T-helper 17 cell (primary cell): ENCODE data around the gene AFF2. TPM values are rescaled to one million over a fixed set of nuclear protein-coding genes. Genes with fewer than 3 reads are reported as not detected.

Experiments
- ATAC-seq: fragments of 150-1000 bp; cut with Tn5 transposase; 2 replicates; pipeline ENCODE4 v1.10.0; 2021; ENCODE audit warnings: mild to moderate bottlenecking, moderate library complexity
- DNase-seq, 3 donors: peaks; one replicate each; pipeline versions ENCODE4 v3.0.0 to v3.0.0-alpha.2; 2020 to 2021
- H3K9me3 ChIP-seq: one replicate; pipeline ENCODE4 v1.7.0; 2013; ENCODE audit warnings: low read length, mild to moderate bottlenecking; ENCODE audit not compliant: control insufficient read depth, poor library complexity, severe bottlenecking
- H3K27ac Mint-ChIP-seq: one replicate; pipeline ENCODE4 v1.8.0; 2022; ENCODE audit warnings: mild to moderate bottlenecking, moderate library complexity, mixed read lengths
- H3K27me3 Mint-ChIP-seq: one replicate; pipeline ENCODE4 v1.8.0; 2022; ENCODE audit warnings: mixed read lengths
- H3K36me3 Mint-ChIP-seq: one replicate; pipeline ENCODE4 v1.8.0; 2022; ENCODE audit warnings: low read depth, mixed read lengths
- H3K4me1 Mint-ChIP-seq: one replicate; pipeline ENCODE4 v1.8.0; 2022; ENCODE audit warnings: mild to moderate bottlenecking, mixed read lengths
- H3K4me3 Mint-ChIP-seq: one replicate; pipeline ENCODE4 v1.8.0; 2022; ENCODE audit warnings: mild to moderate bottlenecking, moderate library complexity, mixed read lengths
- total RNA-seq, 4 donors: library from RNA in 2 of 4; stranded (reverse) in 2 of 4; gene quantifications; one replicate each; pipeline ENCODE4 v1.2.3 and lab custom pipeline; 2022 to 2026

The AFF2 gene
- total RNA-seq (under 1 TPM; 0.31 to 0.90 TPM), total RNA-seq (lab: John Stamatoyannopoulos, UW) (0.35 to 1.4 reads per million in 2 donors)

DNA sequence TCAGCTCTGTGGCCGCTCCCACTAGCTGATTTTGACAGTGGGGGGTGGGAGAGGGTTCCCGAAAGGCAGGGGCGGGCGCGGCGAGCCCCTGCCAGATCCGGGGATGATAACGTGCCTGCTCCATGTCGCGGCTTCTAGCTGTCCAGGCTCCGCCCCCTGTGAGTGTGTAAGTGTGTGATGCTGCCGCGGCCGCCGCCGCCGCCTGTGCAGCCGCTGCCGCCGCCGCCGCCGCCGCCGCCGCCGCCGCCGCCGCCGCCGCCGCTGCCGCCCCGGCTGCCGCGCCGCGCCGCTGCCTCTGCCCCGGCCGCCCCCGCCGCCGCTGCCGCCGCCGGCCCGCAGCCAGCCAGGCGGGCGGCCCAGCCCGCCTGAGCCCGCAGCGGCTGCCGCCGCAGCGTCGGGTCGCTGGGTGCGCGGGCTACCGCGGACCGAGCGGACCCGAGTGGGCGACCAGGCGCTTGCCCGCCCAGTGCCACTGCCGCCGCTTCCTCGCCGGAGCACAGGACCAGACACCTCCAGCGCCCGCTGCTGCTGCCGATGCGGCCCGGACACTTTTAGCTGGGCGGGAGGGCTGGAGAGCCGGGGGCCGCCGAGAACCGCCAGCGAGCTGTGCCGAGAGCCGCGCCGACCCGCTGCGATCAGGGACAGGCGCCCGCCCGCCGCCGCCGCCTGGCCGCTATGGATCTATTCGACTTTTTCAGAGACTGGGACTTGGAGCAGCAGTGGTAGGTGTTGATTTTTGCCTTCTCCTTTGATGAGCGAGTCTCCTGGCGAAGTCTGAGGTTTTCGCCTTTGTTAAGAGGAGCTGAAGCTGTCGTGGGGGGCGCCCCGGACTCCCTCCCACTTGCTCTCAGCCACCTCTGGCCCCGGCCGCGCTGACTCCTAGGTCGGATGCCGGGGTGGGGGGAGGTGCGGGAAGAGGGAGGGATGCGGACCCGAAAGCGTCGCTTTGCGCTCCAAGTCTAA lies at the start of gene AFF2:
Gene AFF2, plus strand, starts transcription at position 195 of the 963 bp plus-strand sequence. Its CDS starts 481 bp downstream, at position 676.
- Mint-ChIP-seq H3K4me3 (peak within 1 kb of the TSS; percentile 84), H3K27ac (no peak within 1 kb of the TSS), H3K36me3 (no peaks in the 10 kb centered on the region), H3K27me3 (no peaks in the 10 kb centered on the region), H3K4me1 (no peaks in the 10 kb centered on the region)
- ATAC-seq (peak; percentile 78), DNase-seq (peak in 2 of 3 donors; percentile 4 to 13)
- H3K9me3 ChIP-seq: no peaks in the 10 kb centered on the region

DNA sequence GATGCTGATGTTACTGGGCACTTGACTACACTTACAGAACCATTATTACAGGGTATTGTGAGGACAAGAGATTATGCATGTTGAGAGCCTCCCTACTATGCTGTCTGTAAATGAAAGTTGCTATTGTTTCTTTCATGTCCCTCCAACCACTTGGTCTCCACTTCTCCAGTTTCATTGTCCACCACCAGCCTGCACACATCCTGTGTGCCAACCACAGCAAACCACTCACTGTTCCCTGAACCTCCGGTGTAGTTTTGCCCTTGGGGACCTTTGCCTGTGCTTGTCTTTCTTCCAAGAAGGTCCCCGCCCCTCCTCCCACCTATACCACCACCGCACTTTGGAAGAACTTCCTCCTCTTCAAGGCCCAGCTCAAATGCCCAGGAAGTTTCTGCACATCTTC lies 43.1 kb upstream of the AFF2 start:
- no peak overlapping the region for H3K27ac Mint-ChIP-seq
- no peaks in the 10 kb centered on the region for H3K9me3 ChIP-seq
- no peak for DNase-seq
- no peaks in the 10 kb centered on the region for H3K36me3 Mint-ChIP-seq
- no peaks in the 10 kb centered on the region for H3K27me3 Mint-ChIP-seq
- H3K4me3 Mint-ChIP-seq: no peak overlapping the region
- no peaks in the 10 kb centered on the region for H3K4me1 Mint-ChIP-seq
- ATAC-seq: no peak

DNA sequence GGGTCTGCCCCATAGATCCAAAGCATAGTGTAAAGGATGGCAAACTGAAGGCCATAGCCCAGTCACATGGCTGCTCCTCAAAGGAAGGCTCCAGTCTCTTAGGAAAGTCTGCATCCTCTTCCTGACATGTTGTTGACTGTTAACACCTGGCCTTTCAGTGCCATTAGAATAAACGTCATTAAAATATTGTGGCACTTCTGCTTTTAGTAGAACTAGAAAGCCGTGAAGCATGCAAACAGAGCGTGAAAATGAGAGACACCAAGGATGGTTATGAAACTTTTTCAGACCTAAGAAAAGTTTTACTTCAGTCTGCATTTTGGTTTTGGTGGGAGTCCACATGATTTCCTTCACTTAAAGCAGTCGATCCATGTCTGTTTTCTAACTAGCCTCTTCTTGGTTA lies 41.1 kb upstream of the AFF2 start:
- no peak overlapping the region for H3K4me3 Mint-ChIP-seq
- no peak for DNase-seq
- peak; percentile 25 for ATAC-seq
- H3K4me1 Mint-ChIP-seq: no peaks in the 10 kb centered on the region
- H3K36me3 Mint-ChIP-seq: no peaks in the 10 kb centered on the region
- no peak overlapping the region for H3K27ac Mint-ChIP-seq
- no peaks in the 10 kb centered on the region for H3K27me3 Mint-ChIP-seq
- H3K9me3 ChIP-seq: no peaks in the 10 kb centered on the region

GRCh38 chrX:148466292-148466691 lies 34.1 kb upstream of the AFF2 start:
- H3K9me3 ChIP-seq: no peaks in the 10 kb centered on the region
- Mint-ChIP-seq H3K4me3 (no peak overlapping the region), H3K36me3 (peaks cover 4% of the 10 kb centered on the region), H3K27ac (no peak overlapping the region), H3K27me3 (no peaks in the 10 kb centered on the region), H3K4me1 (no peaks in the 10 kb centered on the region)
- DNase-seq: no peak
- no peak for ATAC-seq

- H3K27me3 Mint-ChIP-seq: no peaks in the 10 kb centered on the region
- no peak overlapping the region for H3K4me3 Mint-ChIP-seq
- no peak overlapping the region for H3K27ac Mint-ChIP-seq
- DNase-seq: no peak
- no peaks in the 10 kb centered on the region for H3K9me3 ChIP-seq
- peaks cover 5% of the 10 kb centered on the region for H3K36me3 Mint-ChIP-seq
- ATAC-seq: no peak
- peaks cover 2% of the 10 kb centered on the region for H3K4me1 Mint-ChIP-seq
Observed at GRCh38 chrX:148470324-148470723, 30.1 kb upstream of the AFF2 start.

GRCh38 chrX:148474030-148474429 lies 26.4 kb upstream of the AFF2 start:
- H3K36me3 Mint-ChIP-seq: peaks cover 2% of the 10 kb centered on the region
- H3K27me3 Mint-ChIP-seq: no peaks in the 10 kb centered on the region
- H3K9me3 ChIP-seq: no peaks in the 10 kb centered on the region
- H3K4me3 Mint-ChIP-seq: no peak overlapping the region
- no peak for ATAC-seq
- DNase-seq: no peak
- peaks cover 2% of the 10 kb centered on the region for H3K4me1 Mint-ChIP-seq
- no peak overlapping the region for H3K27ac Mint-ChIP-seq

GRCh38 chrX:148492057-148492456 lies 8.4 kb upstream of the AFF2 start:
- ATAC-seq (no peak), DNase-seq (no peak)
- H3K9me3 ChIP-seq: no peaks in the 10 kb centered on the region
- Mint-ChIP-seq H3K36me3 (no peaks in the 10 kb centered on the region), H3K27me3 (no peaks in the 10 kb centered on the region), H3K4me1 (no peaks in the 10 kb centered on the region), H3K27ac (no peak overlapping the region), H3K4me3 (no peak overlapping the region)

- no peaks in the 10 kb centered on the region for H3K36me3 Mint-ChIP-seq
- no peak for ATAC-seq
- no peaks in the 10 kb centered on the region for H3K9me3 ChIP-seq
- no peak overlapping the region for H3K27ac Mint-ChIP-seq
- no peak overlapping the region for H3K4me3 Mint-ChIP-seq
- no peaks in the 10 kb centered on the region for H3K27me3 Mint-ChIP-seq
- DNase-seq: no peak
- no peaks in the 10 kb centered on the region for H3K4me1 Mint-ChIP-seq
Observed at GRCh38 chrX:148495176-148495575, 5.2 kb upstream of the AFF2 start.

DNA sequence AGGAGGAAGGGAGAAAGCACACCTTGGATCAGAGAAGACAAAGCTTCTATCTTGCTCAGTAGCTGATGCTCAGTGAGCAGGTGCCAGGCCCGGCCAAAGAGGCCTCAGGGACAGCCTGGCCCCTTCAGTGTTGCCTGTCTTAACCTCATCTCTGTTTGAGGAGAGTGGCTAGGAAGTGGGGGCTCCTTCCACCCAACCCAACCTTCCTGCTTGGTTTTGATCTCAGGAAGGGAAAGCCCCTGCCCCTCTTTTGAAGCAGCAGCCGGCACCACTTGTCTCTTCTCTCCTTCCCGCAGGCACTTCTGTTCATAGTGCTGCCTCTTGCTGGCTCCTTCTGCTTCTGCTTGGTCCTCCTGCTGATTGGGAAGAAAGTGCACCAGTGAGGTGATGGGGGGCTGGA lies 2.4 kb upstream of the AFF2 start:
- Mint-ChIP-seq H3K4me1 (no peaks in the 10 kb centered on the region), H3K36me3 (no peaks in the 10 kb centered on the region), H3K27ac (no peak overlapping the region), H3K4me3 (no peak overlapping the region), H3K27me3 (no peaks in the 10 kb centered on the region)
- DNase-seq: no peak
- ATAC-seq: peak; percentile 46
- H3K9me3 ChIP-seq: no peaks in the 10 kb centered on the region

DNA sequence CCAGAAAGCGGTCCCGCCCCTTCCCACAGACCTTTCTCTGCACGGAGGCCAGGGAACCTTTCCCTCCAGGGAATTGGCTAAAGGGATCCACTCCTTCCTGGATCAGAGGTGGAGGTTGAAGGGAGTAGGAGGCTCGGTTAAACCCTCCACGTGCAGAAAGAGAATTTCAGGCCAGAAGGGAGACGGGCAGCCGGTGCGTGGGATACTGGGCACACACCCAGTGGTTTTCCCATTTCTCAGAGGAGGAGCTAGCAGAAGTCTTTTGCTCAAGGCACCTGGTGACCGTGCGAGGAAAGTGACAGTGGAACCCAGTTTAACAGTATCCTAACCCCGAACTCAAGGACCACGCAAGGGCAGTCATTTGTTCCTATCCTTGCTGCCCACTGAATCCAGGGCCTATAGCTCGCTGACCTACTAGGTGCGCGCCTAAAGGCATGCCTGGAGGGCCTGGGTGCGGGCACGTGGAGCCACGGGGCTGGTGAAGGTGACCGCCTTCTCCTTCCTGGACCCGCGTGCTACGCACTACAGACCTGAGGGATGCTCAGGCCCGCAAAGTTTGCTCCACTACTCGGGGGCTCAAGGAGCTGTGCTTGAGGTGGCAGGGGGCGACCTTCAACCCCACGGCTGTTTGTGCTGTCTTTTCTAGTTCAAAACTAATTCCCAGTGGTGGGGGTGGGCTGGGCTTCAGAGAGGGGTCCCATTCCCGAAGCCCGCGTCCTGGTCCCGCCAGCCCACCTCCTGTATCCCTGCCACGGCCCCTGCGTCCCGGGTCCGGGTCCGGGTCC lies 587 bp upstream of the AFF2 start:
- no peaks in the 10 kb centered on the region for H3K27me3 Mint-ChIP-seq
- peak overlapping the region; percentile 43 for H3K4me3 Mint-ChIP-seq

DNA sequence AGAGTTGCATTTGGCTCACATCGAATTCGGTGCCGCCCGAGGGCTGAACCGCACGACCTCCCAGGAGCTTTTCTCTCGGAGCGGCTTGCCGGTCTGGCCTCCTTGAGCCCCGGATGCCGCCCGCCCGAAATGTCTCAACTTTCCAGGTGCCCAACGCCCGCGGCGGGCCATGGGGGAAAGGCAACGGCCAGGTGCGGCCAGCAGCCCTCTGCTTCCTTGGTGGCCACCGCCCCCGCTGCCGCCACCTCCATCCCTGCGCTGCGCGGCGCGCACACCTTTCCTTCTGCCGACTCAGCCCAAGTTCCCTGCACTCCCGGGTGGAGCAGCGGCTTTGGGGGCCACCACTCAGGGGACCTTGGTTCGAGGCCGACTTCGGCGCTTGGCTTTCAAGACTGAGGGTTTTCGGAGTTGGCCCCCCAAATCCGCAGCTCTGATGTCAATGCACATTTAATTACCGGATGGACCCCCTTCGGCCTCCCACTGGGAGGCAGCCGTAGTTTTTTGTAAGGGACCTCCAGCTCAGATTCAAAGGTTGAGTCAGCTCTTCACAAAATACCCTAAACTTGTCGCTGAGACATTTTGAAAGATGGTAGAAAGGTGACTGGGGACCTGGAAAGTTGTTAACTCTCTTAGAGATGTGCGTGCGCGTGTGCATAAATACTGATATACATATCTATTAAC lies 1.1 kb downstream of the AFF2 start:
- Mint-ChIP-seq H3K4me1 (no peaks in the 10 kb centered on the region), H3K4me3 (peak overlapping the region; percentile 84), H3K36me3 (no peaks in the 10 kb centered on the region), H3K27me3 (no peaks in the 10 kb centered on the region), H3K27ac (no peak overlapping the region)
- DNase-seq (no peak), ATAC-seq (peak; percentile 14)
- no peaks in the 10 kb centered on the region for H3K9me3 ChIP-seq

More for the DNA sequence above, 587 bp upstream of the AFF2 start:
- DNase-seq (no peak), ATAC-seq (no peak)
- no peaks in the 10 kb centered on the region for H3K9me3 ChIP-seq
- Mint-ChIP-seq H3K27ac (no peak overlapping the region), H3K36me3 (no peaks in the 10 kb centered on the region), H3K4me1 (no peaks in the 10 kb centered on the region)

- DNase-seq (no peak), ATAC-seq (no peak)
- Mint-ChIP-seq H3K27me3 (peaks cover 6% of the 10 kb centered on the region), H3K4me1 (no peaks in the 10 kb centered on the region), H3K27ac (no peak overlapping the region), H3K36me3 (no peaks in the 10 kb centered on the region), H3K4me3 (no peak overlapping the region)
- no peaks in the 10 kb centered on the region for H3K9me3 ChIP-seq
Observed at GRCh38 chrX:148504506-148504905, 4.1 kb downstream of the AFF2 start.

DNA sequence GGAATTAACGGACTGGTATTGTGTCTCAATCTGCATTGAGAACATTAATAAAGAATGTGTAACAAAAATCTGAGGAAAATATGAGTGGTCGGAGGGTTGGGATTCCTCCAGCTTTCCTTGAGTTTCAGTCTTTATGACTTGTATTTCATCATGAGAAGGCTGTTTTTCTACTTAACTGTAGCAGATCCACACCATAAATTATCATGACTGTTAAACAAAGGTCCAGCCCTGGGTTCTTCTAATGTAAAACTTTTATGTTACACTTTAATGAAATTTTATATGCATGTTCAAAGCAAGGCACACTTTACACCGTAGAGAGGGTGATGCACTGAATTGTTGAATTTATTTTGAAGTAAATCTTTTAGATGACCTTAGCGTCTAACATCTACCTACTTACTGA lies 7.0 kb downstream of the AFF2 start:
- ATAC-seq (no peak), DNase-seq (no peak)
- no peaks in the 10 kb centered on the region for H3K9me3 ChIP-seq
- Mint-ChIP-seq H3K27me3 (peaks cover 6% of the 10 kb centered on the region), H3K36me3 (no peaks in the 10 kb centered on the region), H3K4me3 (no peak overlapping the region), H3K27ac (no peak overlapping the region), H3K4me1 (no peaks in the 10 kb centered on the region)
